Left forelimb (tissue), 1 donor: ENCODE results near the gene RAB24.
"Not testable (repeated sequence)": the region's sequence is repeated elsewhere in the genome, so short reads cannot be mapped to it uniquely, and the experiment has no call there.

Experiments
- DNase-seq: peaks from one replicate; pipeline ENCODE4 v3.0.0-alpha.2; 2018; ENCODE audit warnings: low spot score

The RAB24 gene

DNA sequence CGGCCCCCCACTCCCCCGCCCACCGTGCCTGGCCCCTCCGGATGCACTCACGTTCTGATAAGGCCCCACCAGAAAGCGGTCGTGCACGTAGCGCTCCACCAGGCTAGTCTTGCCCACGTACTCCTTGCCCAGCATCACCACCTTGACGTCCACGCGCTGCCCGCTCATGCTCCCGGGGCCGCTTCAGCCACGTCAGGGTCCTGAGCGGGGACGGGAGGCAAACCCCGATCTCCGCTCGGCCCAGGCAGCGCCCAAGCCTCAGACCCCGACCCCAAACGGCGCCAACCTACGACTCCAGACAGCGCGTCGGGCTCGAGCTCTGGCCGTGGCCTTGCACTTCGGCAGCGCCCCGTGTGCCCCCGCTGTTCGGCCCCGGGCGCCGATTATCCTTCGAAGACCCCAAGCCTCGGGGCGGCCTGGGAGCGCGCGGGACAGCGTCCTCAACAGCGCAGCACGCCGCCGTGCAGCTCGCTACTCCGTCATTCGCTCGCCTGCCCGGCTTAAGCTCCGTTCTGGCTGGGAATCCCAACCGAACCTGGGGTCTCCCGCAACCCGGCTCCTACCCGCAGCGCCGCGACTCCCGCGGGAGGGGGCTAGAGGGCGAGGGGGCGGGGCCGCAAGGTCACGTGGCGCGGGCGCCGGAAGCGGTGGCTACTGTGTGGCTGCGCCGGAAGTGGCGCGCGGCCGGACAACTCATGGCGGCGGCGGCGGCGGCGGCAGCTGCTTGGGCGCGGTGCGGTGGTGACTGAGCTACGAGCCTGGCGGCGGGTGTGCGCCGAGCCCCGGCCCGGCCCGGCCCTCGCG is at the start of gene RAB24, which contains the start of gene PRELID1:
RAB24 (minus strand) TSS at position 599 of the 804 bp plus-strand sequence; CDS start at position 168, 431 bp downstream.
PRELID1 (plus strand) TSS at position 679 of the 804 bp plus-strand sequence. CDS start 187 bp downstream, outside the sequence.
- DNase-seq = peak; percentile 90

GRCh38 chr5:177353093-177353492 is 49.6 kb upstream of the RAB24 start:
- no peak for DNase-seq

GRCh38 chr5:177351392-177352329 is 48.1 kb upstream of the RAB24 start, which contains the start of gene LMAN2:
Gene LMAN2, minus strand, starts transcription at chr5:177351668. Its CDS starts 21 bp downstream, at chr5:177351647.
- DNase-seq = peak; percentile 94

DNA sequence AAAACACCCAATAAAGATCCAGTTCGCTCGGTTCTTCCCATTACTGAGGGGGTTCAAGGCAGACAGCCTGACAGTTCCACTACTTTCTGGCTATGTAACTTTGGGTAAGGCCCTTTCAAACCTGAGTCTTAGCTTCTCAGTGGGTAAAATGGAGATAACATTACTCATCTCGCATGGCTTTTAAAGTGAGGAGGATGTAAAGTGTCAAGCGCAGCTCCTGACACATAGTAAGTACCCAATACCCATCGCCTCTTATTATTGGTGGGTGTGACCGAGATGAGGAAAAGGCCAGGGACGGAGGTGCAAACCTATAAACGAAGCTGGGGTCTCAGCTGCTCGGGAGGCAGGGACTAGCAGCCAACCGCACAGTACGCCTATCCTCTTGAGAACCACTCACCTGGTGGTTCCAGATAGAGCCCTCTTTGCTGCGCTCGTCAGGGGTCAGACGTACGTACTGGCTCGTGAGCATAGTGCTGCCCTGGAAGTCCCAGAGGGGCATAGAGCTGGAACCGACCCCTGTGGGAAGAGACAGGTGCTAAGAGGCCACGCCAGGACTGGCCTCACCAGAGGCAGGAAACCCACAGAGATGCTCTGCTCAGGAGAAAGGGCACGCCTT is 47.4 kb upstream of the RAB24 start:
- no peak for DNase-seq

GRCh38 chr5:177349762-177350161 is 46.2 kb upstream of the RAB24 start:
- DNase-seq = no peak

- no peak for DNase-seq
Measured at GRCh38 chr5:177349362-177349647, 45.8 kb upstream of the RAB24 start.

GRCh38 chr5:177347699-177348098 is 44.2 kb upstream of the RAB24 start:
- DNase-seq = no peak

- DNase-seq = no peak
Measured at GRCh38 chr5:177346820-177347219, 43.3 kb upstream of the RAB24 start.

DNA sequence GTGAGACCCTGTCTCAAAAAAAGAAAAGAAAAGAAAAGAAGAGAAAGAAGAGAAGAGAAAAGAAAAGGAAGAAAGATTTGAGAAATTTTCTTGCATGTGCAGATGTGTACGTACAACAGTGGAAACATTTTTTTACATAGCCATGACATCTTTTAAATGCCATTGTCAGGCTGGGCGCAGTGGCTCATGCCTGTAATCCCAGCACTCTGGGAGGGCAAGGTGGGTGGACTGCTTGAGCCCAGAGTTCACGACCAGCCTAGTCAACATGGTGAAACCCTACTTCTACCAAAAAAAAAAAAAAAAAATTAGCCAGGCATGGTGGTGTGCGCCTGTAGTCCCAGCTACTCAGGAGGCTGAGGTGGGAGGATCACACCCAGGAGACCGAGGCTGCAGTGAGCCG is 41.4 kb upstream of the RAB24 start:
- no peak for DNase-seq

DNA sequence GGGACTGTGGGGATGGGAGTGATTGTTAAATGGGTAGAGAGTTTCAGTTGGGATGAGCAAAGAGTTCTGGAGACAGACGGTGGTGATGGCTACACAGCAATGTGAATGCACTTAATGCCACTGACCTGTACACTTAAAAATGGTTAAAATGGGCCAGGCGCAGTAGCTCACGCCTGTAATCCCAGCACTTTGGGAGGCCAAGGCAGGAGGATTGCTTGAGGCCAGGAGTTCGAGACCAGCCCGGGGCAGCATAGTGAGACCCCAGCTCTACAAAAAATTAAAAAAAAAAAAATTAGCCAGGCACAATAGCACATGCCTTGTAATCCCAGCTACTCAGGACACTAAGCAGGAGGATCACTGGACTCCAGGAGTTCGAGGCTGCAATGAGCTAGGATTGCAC is 40.3 kb upstream of the RAB24 start:
- DNase-seq = no peak

DNA sequence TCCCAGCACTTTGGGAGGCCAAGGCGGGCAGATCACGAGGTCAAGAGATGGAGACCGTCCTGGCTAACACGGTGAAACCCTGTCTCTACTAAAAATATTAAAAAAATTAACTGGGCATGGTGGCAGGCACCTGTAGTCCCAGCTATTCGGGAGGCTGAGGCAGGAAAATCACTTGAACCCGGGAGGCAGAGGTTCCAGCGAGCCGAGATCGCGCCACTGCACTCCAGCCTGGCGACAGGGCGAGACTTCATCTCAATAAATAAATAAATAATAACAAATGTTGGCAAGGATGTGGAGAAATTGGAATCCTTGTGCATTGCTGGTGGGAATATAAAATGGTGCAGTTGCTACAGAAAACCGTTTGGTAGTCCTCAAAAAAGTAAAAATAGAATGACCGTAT is 39.5 kb upstream of the RAB24 start:
- DNase-seq = not testable (repeated sequence)

DNA sequence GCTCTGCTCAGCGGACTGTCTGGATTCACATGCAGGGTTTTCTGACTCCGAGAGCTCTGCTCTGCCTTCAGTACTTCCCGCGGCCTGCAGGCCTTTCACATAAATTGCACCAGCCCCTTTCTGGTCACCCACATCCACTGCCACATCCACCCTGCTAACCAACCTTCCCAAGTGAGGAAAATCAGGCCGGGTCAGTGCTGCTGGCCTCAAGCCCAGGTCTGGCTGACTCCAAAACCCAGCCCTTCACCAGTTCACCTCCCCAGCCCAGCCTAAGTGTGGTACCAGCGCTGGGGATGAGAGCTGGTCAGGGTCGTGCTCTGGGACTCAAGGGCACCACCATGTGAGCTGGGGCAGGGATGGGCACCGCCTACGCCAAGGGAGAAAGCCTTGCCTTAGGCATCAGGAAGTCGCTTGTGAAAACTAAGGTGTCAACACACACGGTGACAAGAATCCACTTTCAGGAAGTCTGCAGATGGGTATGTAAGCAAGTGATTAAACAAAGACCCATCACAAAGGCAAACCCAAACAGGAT is 35.7 kb upstream of the RAB24 start:
- no peak for DNase-seq

DNA sequence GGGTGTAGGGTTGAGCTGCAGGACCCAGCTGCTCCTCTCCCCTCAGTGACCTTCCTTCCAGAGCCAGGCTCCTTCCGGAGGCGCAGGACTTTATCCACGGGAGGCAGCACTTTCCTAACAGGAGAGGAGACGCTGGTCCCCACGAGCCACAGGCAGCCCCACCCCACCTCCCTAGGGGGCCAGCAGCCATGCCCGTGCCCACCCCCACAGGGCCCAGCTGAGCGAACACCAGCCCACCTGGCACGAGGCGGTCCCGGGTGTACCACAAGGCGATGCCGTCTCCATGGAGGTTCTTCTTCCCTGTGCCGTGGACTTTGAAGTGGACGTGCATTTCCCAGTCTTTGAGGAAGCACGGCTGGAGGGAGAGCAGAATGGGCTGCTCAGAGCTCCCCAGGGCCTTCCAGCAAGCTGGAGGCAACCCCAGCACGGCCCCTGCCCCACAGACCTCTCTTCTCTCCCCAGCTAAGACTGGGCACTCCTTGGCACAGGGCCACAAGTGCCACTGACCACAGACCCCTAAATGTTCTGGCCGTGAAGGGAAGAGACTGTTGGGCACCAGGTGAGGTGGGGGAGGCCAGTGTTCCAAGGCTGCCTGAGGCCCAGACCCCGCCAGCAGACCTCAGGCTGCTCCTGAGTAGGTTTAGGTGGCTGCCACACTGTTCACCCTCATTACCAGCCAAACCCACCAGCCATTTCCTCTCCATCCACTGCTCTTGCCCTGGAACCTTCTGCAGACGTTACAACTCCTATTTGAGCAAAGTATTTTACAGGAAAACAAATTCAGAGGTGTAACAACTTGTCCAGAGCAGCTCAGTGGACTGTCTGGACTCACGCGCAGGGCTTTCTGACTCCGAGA is 35.0 kb upstream of the RAB24 start:
- DNase-seq = no peak

DNA sequence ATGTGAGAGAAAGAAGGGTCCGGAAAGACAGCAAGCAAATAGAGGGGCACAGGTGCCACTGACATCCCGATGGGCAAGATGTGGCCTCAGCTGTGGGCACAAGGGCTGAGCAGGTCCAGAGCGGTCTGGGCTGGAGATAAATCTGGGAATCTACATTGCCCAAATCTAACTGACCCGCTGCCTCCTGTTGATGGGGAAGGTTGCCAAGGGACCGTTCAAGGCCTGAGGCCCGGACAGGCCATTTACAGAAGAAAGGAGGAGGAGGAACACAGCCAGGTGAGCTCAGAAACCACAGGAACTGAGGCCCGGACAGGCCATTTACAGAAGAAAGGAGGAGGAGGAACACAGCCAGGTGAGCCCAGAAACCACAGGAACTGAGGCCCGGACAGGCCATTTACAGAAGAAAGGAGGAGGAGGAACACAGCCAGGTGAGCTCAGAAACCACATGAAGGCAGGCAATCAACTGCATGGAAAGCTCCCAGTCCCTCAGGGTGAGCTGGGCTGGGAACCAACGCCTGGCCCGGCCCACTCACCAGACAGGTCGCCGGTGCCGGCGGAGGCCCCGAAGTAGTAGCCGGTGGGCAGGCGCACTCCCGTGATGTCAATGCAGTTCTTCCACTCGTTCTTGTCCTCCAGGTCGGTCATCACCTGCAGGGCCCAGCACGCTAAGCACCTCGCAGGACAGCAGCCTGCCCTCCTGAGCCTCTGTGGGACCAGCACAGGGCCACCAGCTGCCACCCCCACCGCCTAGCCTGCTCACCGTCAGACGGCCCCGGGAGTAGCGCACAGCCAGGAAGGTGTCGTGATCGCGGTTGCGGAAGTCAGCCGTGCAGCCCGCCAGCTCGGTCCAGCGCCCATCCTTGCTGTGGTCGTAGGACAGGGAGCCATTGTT is 33.3 kb upstream of the RAB24 start:
- DNase-seq = no peak

DNA sequence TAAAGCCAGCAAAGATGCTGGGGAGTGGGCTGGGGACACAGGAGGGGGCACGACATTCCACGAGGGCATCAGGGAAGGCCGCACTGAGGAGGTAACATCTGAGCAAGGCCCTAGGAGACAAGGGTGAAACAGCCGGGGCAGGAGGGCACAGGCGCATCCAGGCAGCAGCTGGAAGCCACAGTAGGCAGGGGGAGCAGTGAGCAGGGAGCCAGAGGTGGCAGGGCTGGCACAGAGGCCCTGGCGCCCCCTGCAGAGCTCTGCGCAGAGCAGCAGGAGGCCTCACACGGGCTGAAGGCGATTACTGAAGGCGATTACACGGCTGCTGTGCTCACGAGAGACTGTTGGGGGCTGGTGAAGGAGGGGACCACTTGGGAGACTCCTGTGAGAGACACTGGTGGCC is 32.6 kb upstream of the RAB24 start:
- DNase-seq = no peak

DNA sequence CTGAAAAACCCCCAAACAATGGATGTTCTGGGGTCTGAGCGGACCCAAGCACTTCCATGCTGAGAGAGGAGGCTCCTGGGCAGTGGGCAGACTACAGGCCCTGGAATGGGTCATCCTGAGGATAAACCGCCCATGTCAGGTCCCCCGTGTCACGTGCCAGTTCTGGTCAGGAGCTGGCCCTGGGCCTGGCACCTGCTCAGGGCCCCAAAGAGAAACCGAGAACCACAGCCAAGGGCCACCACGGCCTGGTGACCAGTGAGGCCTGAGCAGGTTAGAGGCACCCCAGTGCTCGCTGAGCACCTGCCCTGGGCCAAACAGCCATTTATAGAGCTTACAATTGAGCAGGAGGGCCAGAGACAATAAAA is 32.2 kb upstream of the RAB24 start:
- DNase-seq = no peak

GRCh38 chr5:177334781-177335700 is 31.5 kb upstream of the RAB24 start:
- DNase-seq = no peak

DNA sequence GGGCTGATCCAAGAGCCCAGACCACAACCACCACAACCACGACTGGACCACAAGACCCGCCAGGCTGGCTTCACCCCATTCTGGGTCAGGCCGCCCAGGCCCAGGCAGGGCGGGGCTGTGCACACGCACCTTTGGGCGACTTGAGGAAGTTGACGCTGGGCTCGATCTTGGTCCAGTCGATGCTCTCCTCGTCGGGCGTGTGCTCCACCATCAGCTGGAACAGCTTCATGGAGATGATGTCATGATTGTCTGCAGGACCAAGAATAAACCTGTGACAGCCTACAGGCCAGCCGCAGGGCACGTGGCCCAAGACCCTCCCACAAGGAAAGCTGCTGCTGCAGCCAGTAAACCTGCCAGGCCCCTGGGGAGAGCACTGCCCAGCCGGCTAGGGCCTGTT is 30.6 kb upstream of the RAB24 start:
- DNase-seq = no peak
